ENCODE measurements around the gene NDUFB6. TPM values are rescaled to one million over a fixed set of nuclear protein-coding genes. Genes with fewer than 3 reads are reported as not detected.

The NDUFB6 gene
- polyA plus RNA-seq, 1 experiment = 65.3 TPM

- peak overlapping the region; percentile 96 for H3K4me3 ChIP-seq (ENCODE audit: low read depth, low read length)
- POLR2A ChIA-PET = interaction anchor here (1.4 kb wide), 1 partner anchor 193 kb away, joined by 8 read pairs; no protein-coding TSS in a partner anchor
- CTCF ChIA-PET = interaction anchor here (0.6 to 20.3 kb wide), 32 partner anchors 9 to 426 kb away, joined by 3 to 1261 read pairs (median 4); partner anchors contain the start of genes ACO1 and RIGI
- H3K27ac ChIP-seq (ENCODE audit: low read depth, low read length) = peak overlapping the region; percentile 62
- no peak for DNase-seq (ENCODE audit: low read depth, low spot score)
- H3K27me3 ChIP-seq (ENCODE audit: control insufficient read depth, insufficient read depth, low read length) = no peaks in the 10 kb centered on the region
- peak; percentile 80 for TF ChIP-seq CTCF (IDR thresholded peaks at IDR 0.05; ENCODE audit: low read depth, low read length)
- no peaks in the 10 kb centered on the region; the same call in 1 of the 2 replicates for H3K9me3 ChIP-seq (ENCODE audit: control insufficient read depth, insufficient read depth, low read length)
Measured at GRCh38 chr9:32571969-32572899, 725 bp downstream of the NDUFB6 start.

GRCh38 chr9:32570262-32570661, 2.7 kb downstream of the NDUFB6 start:
- no peak overlapping the region for H3K4me3 ChIP-seq (ENCODE audit: low read depth, low read length)
- no peaks in the 10 kb centered on the region; the same call in 1 of the 2 replicates for H3K9me3 ChIP-seq (ENCODE audit: control insufficient read depth, insufficient read depth, low read length)
- TF ChIP-seq CTCF (IDR thresholded peaks at IDR 0.05; ENCODE audit: low read depth, low read length) = no peak
- ChIA-PET POLR2A (no interaction called here), CTCF (no interaction called here)
- no peak for DNase-seq (ENCODE audit: low read depth, low spot score)
- no peaks in the 10 kb centered on the region for H3K27me3 ChIP-seq (ENCODE audit: control insufficient read depth, insufficient read depth, low read length)
- no peak overlapping the region for H3K27ac ChIP-seq (ENCODE audit: low read depth, low read length)

GRCh38 chr9:32566770-32567169, 6.2 kb downstream of the NDUFB6 start:
- Histone ChIP-seq H3K4me3 (ENCODE audit: low read depth, low read length) (no peak overlapping the region), H3K27me3 (ENCODE audit: control insufficient read depth, insufficient read depth, low read length) (no peaks in the 10 kb centered on the region), H3K9me3 (ENCODE audit: control insufficient read depth, insufficient read depth, low read length) (no peaks in the 10 kb centered on the region), H3K27ac (ENCODE audit: low read depth, low read length) (no peak overlapping the region)
- ChIA-PET CTCF (interaction anchor here (3.2 to 7.7 kb wide), 2 partner anchors 13 to 188 kb away, joined by 17 to 69 read pairs; no protein-coding TSS in a partner anchor), POLR2A (no interaction called here)
- no peak for DNase-seq (ENCODE audit: low read depth, low spot score)
- no peak for TF ChIP-seq CTCF (IDR thresholded peaks at IDR 0.05; ENCODE audit: low read depth, low read length)

- no peaks in the 10 kb centered on the region for H3K9me3 ChIP-seq (ENCODE audit: control insufficient read depth, insufficient read depth, low read length)
- no peak overlapping the region for H3K27ac ChIP-seq (ENCODE audit: low read depth, low read length)
- DNase-seq (ENCODE audit: low read depth, low spot score) = no peak
- ChIA-PET POLR2A (no interaction called here), CTCF (interaction anchor here (1.2 to 7.7 kb wide), 3 partner anchors 14 to 187 kb away, joined by 3 to 69 read pairs (median 17); no protein-coding TSS in a partner anchor)
- no peaks in the 10 kb centered on the region for H3K27me3 ChIP-seq (ENCODE audit: control insufficient read depth, insufficient read depth, low read length)
- no peak overlapping the region for H3K4me3 ChIP-seq (ENCODE audit: low read depth, low read length)
- no peak for TF ChIP-seq CTCF (IDR thresholded peaks at IDR 0.05; ENCODE audit: low read depth, low read length)
Measured at GRCh38 chr9:32565967-32566366, 7.0 kb downstream of the NDUFB6 start.

GRCh38 chr9:32558408-32558934, 14.5 kb downstream of the NDUFB6 start:
- TF ChIP-seq CTCF (IDR thresholded peaks at IDR 0.05; ENCODE audit: low read depth, low read length) = no peak
- H3K4me3 ChIP-seq (ENCODE audit: low read depth, low read length) = no peak overlapping the region
- H3K27ac ChIP-seq (ENCODE audit: low read depth, low read length) = no peak overlapping the region
- ChIA-PET POLR2A (no interaction called here), CTCF (interaction anchor here (1.6 to 3.1 kb wide), 4 partner anchors 14 to 179 kb away, joined by 6 to 24 read pairs (median 10); no protein-coding TSS in a partner anchor)
- H3K9me3 ChIP-seq (ENCODE audit: control insufficient read depth, insufficient read depth, low read length) = no peaks in the 10 kb centered on the region
- no peaks in the 10 kb centered on the region for H3K27me3 ChIP-seq (ENCODE audit: control insufficient read depth, insufficient read depth, low read length)
- no peak for DNase-seq (ENCODE audit: low read depth, low spot score)
